Muscle of arm (tissue), 12 donors: Measurements from ENCODE around the gene HIVEP1. TPM values are rescaled to one million over a fixed set of nuclear protein-coding genes. Genes with fewer than 3 reads are reported as not detected.
A peak's percentile ranks its signal among the peaks of the same experiment; 100 is the strongest.

Source experiments
- DNase-seq: peaks from one replicate; pipeline ENCODE4 v3.0.0-alpha.2; 2013
- polyA plus RNA-seq, 12 donors: library from polyadenylated mRNA; unstranded; fragments of 120-200 nt; gene quantifications; one replicate each; pipeline ENCODE4 v1.2.1, GENCODE V29; 2013; ENCODE audit not compliant: insufficient read length in 12 of 12

The HIVEP1 gene
- polyA plus RNA-seq, 12 donors = 20.2 to 41.8 (median 24.3) TPM; not detected in 1

DNA sequence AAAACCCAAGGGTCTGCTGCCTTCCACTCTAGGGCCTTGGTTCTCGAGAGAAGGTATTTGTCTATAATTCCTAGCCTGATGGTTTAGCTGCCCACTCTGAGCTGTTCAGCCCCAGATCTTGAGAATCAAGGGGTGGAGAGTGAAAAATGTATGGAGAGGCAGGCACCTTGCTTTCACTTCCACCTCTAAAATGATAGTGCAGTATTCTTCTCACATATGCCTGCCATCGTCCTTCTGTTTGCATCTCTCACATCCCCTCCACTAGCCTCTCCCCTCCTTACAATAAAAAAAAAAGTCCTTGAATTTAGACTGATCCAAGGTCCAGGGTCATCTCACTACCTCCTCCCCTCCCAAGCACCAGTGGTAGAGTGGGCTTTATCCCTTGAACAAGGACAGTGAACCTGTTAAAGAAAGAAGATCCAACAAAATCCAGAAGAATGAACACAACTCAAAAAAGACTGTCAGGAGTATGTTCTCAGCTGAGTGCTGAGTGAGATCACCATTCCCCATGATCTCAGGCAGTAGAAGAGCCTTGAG lies 104.2 kb downstream of the HIVEP1 start:
- no peak for DNase-seq

DNA sequence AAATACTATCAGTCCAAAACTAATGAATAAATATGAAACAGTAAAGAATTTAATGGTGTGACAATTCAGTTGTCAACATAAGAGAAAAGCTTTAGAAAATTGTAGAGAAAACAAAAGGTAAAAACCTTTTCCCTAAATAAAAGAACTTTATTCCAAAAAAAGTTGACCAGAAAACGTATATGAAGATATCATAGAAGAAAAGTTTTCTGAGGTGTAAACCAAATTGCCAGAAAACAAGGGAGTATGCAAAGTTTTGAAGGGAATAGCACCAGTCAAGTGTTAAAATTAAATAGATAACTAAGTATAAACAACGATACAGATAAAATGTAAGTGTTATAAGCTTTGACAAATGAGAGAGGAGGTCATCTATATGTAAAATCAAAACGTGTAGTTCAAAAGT lies 104.9 kb downstream of the HIVEP1 start:
- no peak for DNase-seq

GRCh38 chr6:12118607-12119006 lies 106.5 kb downstream of the HIVEP1 start:
- DNase-seq = no peak

DNA sequence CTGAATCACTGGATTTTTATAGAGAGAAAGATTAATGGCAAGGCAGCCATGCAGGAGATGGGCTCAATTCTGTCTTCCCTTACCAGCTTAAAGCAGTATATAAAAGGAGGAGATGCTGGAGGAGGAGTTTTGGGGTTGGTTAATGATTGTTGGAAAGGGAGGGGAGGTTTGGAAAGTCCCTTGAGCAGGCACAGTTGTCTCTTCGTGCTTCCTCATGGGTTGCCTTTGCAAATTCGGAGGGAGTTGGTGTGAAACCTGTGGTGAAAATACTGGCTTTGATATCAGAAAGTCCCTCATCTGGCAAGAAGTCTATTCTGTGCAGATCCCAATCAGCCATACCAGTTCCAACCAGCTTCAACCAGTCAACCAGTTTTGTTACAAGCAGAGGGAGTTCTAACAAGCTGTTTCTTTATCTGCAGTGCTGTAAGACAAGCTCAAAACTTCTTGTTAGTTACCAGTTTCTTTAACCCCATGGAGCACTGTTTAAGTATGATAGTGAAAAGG lies 107.0 kb downstream of the HIVEP1 start:
- no peak for DNase-seq

- DNase-seq = no peak
These were observed 113.3 kb downstream of the HIVEP1 start for GRCh38 chr6:12125396-12125795.

DNA sequence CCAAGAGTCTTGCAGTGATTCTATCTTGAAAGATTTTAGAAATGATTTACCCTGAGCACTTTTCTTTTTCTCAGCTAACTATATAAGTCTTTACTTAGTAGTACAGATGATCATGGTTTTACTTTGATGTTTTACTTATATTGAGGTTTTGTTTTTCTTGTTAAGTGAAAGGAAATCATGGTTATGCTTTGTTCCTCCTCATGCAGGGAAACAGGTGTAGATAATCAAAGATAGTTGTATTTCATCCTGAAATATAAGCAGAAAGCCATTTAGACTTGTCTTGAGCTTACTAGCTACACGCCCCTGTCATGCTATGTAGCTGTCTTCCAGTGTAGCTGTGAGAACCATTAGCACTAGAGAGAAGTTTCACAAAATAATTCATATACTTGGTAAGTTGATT lies 113.9 kb downstream of the HIVEP1 start:
- DNase-seq = no peak

- DNase-seq = no peak
These were observed 117.4 kb downstream of the HIVEP1 start for GRCh38 chr6:12129523-12129922.

- DNase-seq = no peak
These were observed 120.5 kb downstream of the HIVEP1 start for GRCh38 chr6:12132351-12133222.

- DNase-seq = no peak
These were observed 122.5 kb downstream of the HIVEP1 start for GRCh38 chr6:12134581-12134980.

DNA sequence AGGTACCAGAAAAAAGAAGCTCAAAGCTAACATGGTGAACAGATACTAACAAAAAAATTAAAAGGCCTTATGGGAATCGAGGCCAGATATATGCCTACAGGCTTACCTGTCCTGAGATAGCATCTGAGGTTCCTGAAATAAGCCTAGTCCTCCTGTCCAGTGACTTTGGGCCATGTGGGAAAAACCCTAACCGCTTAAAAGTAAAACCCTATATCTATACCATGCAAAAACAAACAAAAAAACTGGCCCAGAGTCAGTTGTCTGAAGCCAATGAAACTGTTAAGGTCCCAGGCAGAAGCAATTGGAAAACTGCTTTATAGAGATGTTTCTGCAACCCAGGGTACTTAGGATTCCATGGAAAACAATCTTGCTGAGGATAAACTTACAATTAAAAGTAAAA lies 122.9 kb downstream of the HIVEP1 start:
- DNase-seq = no peak

DNA sequence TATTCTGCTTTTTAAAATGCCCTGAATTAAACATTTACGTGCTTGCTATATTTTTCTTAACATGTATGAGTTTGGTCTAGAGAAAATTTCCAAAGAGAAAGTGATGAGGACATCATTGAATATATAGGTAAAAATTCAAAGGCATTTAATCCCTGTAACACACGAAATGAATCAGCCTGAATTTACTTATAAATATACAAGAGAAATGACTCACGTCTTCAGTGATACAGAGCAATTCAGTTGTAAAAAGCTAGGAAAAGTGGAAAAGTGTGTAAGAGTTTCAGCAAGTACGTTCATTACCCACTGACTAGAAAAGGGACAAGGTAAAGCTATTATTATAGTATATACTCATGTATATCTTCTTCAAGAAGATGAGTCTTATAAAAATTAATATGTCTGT lies 124.8 kb downstream of the HIVEP1 start:
- DNase-seq = no peak

DNA sequence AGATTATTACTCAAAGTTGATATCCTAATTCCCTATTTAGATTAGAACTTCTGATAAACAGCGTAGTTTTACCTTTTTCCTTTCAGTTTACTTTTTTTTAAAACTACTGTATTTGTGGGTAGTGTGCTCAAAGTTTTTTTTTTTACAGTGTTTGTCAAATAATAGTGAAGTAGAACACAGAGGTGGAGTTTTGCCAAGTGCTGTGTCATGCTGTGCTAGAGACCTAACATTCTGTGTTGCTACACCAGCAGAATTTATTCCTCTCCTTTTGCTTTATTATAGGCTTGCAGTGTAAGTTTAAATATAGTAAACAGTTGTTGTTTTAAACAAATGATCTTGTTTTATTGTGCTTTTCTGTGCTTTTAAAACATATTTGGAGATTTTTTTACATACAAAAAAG lies 125.4 kb downstream of the HIVEP1 start:
- peak; percentile 25 for DNase-seq

DNA sequence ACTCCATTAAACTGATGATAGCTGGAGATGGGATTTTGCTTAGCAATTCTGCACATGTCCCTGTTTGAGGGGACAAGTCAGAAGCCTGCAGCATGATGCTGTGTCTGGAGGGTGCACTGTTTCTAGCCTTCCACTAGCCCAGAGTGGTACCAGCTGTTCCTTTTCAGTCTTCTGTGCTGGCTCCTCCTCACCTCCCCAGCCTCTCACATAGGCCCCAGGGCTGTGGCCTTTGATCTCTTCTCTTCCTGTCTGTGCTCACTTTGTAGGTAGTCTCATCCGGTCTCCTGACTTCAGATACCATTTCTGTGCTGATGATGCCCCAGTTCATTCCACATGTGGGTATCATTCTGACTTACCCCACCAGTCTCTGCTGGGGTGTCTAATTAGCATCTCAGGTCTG lies 126.3 kb downstream of the HIVEP1 start:
- no peak for DNase-seq

GRCh38 chr6:12138936-12139335 lies 126.8 kb downstream of the HIVEP1 start:
- DNase-seq = no peak

DNA sequence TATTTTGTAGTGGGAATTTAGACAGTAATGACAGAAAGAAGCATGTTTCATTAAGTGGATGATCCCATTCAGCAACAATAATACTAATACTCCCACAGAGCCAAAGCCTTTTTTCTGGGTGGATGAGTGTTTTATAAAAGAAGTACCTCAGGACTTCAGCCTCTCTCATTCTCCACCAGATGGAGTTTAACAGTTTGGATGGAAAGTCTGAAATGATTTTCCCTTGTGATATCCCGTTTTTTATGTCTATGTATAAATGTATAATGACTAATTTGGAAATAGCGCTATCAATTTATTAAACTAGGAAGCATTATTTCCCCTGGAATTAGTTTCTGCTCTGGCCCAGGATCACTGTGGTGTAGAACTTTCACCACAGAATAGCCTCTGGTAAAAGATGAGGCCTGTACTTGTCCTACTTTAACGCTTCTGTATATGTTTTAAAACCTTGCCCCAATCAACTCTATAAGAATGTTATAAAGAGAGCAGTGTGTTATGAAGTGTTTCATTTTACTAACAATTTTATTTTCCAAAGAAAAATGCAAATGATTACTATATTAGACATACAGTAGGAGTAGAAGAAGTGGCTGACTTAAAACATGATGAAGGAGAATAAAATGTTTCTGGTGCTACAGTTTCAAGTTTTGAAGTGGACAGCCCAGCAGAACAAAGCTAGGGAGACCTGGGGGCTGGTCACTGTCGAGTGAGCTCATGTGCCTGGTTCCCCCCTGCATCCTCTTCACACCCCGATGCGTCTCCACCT lies 135.6 kb downstream of the HIVEP1 start:
- DNase-seq = no peak

GRCh38 chr6:12148317-12148801 lies 136.2 kb downstream of the HIVEP1 start:
- no peak for DNase-seq

DNA sequence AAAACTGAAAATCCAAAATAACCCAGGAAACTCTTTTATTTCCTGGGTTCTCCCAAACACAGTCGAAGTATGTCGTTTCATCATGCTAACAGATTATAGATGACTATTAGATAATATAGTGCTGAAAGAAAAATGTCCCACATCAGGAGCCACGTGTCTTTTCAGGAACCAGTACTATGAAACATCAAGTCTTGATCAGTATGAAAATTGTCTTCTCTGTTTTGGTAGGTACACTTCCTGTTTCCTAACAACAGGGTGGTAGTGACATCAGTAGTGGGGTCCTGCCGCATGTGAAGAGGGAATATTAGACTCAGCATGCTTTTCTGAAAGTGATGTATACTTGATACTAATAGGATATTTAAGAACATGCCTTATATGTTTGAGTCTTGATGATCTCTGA lies 136.7 kb downstream of the HIVEP1 start:
- no peak for DNase-seq

DNA sequence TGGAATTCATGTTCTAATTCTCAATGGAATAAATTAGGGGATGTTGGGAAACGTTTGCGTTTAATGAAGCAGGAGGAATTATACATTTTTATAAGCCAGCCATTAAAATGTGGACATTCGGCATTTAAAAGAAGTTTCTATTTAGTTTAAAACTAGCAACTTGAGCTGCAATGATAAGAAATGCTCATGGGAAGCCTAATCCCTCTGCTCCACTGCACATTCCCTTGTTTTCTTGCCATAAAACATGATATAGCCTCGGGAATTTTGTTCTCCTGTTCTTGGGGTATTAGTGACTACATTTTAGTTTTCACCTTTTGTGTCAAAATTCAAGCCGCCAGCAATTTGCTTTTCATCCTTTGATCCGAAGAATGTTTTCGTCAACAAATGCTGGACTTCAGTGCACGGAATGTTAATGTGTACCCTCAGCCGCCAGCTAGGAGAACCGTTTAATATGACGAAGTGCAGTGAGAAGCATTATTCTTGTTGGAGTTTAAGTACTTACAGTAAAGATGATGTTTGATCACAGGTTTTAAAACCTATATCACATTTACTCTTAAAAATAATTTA lies 137.9 kb downstream of the HIVEP1 start:
- no peak for DNase-seq

DNA sequence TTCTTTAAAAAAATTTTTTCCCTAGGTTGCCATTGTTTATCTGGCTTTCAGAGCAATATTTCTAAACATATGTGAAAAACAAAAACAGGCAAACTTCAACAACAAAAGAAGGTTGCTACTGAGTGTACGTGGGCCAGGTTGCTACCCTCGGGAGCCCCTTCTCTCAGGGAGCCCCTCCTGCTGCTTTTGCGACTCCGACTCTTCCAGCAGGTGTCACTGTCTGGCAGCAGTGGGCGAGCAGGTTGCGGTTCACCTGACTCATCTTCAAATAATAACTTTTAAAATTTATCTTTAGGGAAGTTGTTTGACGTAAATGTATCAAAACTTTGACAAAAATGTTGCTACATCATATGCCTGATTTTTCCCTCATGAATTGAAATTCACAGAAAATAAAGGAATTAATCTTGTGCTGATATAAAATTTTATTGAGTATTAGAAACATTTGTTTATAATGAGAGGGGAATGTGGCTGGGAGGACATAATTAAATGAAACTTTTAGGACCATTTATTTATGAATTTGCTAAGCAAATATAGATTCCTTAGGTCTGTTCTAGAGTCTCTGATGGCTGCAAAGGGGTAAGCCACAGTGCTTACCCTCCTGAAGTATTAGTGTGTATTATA lies 138.8 kb downstream of the HIVEP1 start:
- DNase-seq = no peak

GRCh38 chr6:12151433-12151820 lies 139.3 kb downstream of the HIVEP1 start:
- no peak for DNase-seq
